WERI-Rb-1 (cell line): ENCODE results near the gene DRD4.
A peak's percentile ranks its signal among the peaks of the same experiment; 100 is the strongest.

Experiments
- DNase-seq: peaks from one replicate; pipeline ENCODE4 v3.0.0-alpha.2; 2020
- H3K27ac ChIP-seq: fragments of 250-450 bp; sonication (Bioruptor Pico); 2 replicates; pipeline ENCODE4 v1.5.1; 2020; ENCODE audit warnings: mild to moderate bottlenecking, moderate library complexity
- H3K27me3 ChIP-seq: fragments of 250-450 bp; sonication (Bioruptor Pico); 2 replicates; pipeline ENCODE4 v1.5.1; 2021; ENCODE audit warnings: mild to moderate bottlenecking, low read depth, moderate library complexity; ENCODE audit not compliant: insufficient read depth, severe bottlenecking
- H3K36me3 ChIP-seq: fragments of 250-450 bp; sonication (Bioruptor Pico); 2 replicates; pipeline ENCODE4 v1.5.1; 2020; ENCODE audit warnings: mild to moderate bottlenecking, moderate library complexity
- H3K4me3 ChIP-seq: 2 replicates; pipeline ENCODE4 v1.5.1; 2011; ENCODE audit warnings: low read depth, mild to moderate bottlenecking, control low read depth, low read length
- H3K9me3 ChIP-seq: fragments of 250-450 bp; sonication (Bioruptor Pico); 2 replicates; pipeline ENCODE4 v1.5.1; 2021; ENCODE audit warnings: mild to moderate bottlenecking, moderate library complexity; ENCODE audit not compliant: severe bottlenecking
- TF ChIP-seq, protein P1 (sequence below): IDR thresholded peaks from 2 replicates; pipeline ENCODE4 v1.5.1; 2011; ENCODE audit warnings: low read depth, mild to moderate bottlenecking, control low read depth, inconsistent platforms, low read length

The DRD4 gene

DNA sequence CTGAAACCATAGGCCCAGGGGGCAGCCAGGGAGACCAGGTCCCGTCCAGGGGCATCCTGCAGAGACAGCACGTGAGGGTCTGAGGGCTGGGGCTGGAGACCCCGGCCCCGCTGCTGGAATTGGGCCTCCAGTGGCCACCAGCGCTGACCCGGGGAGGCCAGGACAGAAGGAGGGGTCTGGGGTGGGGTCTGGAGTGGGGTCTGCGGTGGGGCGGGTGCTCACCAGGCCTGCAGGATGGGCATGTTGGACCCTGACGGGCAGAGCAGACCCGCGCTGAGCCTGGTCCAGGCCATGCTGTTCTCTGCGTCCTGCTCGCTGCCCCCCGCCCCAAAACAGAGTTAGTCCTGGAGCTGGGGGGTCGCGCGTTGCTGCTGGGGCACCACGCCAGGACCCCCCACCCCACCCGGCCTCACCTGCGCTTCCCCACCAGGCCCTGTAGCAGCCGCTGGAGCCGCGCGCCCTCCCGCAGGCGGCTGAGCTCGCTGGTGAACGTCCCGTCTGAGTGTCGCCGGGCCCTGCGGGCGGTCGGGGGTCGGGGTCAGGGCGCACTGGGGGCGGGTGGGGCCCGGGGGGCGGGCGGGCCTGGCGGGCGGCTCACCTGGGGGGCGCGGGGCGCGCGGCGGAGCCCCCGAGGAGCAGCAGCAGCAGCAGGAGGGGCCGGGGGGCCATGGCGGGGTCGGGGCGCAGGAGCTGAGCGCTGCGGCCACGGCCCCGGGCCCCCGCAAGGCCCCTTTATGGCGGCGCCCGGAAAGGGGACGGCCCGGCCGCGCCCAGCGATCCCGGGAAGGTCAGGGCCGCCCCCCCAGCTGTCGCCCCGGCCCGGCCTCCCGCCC is 10.4 kb upstream of the DRD4 start, which contains the start of gene SCT:
Gene SCT (minus strand): TSS at position 707 of the 833 bp plus-strand sequence. CDS start 38 bp downstream, at position 669.
- DNase-seq: peak; percentile 6
- Histone ChIP-seq H3K9me3 (no peaks in the 10 kb centered on the region), H3K36me3 (no peaks in the 10 kb centered on the region; the same call in 1 of the 2 replicates), H3K27ac (no peak within 1 kb of the TSS), H3K4me3 (no peak within 1 kb of the TSS), H3K27me3 (no peaks in the 10 kb centered on the region)
- TF ChIP-seq, protein P1, sequence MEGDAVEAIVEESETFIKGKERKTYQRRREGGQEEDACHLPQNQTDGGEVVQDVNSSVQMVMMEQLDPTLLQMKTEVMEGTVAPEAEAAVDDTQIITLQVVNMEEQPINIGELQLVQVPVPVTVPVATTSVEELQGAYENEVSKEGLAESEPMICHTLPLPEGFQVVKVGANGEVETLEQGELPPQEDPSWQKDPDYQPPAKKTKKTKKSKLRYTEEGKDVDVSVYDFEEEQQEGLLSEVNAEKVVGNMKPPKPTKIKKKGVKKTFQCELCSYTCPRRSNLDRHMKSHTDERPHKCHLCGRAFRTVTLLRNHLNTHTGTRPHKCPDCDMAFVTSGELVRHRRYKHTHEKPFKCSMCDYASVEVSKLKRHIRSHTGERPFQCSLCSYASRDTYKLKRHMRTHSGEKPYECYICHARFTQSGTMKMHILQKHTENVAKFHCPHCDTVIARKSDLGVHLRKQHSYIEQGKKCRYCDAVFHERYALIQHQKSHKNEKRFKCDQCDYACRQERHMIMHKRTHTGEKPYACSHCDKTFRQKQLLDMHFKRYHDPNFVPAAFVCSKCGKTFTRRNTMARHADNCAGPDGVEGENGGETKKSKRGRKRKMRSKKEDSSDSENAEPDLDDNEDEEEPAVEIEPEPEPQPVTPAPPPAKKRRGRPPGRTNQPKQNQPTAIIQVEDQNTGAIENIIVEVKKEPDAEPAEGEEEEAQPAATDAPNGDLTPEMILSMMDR: no peak

DNA sequence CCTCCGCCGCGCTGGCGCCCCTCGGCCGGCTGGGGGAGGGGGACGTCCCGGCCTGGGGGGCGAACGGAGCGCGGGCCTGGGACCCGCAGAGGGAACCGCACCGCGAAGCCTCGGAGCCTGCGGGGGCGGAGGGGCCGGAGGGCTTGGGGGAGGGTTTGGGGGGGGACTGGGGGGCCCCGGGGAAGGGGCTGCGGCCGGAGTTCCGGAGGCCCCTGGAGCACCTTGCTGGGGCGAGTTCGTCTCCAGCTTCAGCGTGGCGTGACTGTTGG is 9.8 kb upstream of the DRD4 start:
- Histone ChIP-seq H3K27me3 (no peaks in the 10 kb centered on the region), H3K4me3 (no peak overlapping the region), H3K27ac (no peak overlapping the region), H3K9me3 (no peaks in the 10 kb centered on the region), H3K36me3 (no peaks in the 10 kb centered on the region; the same call in 1 of the 2 replicates)
- TF ChIP-seq, protein P1: no peak
- DNase-seq: no peak

DNA sequence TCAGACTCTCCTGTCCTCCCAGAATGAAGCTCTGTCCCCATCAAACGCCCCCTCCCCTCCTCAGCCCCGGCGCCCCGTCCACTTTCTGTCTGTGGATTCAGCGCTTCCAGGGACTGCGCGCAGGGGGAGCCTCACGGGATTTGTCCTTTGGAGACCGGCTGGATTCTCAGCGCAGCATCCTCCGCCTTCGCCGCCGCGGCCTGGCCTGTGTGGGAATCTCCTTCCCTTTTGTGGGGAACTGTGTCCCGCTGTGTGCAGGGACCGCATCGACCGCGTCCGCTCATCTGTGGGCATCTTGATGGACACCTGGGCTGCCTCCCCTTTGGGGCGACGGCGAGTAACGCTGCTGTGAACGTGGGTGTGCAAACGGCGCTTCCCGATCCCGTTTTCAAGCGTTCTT is 9.0 kb upstream of the DRD4 start:
- Histone ChIP-seq H3K27ac (no peak overlapping the region), H3K9me3 (no peaks in the 10 kb centered on the region), H3K36me3 (no peaks in the 10 kb centered on the region), H3K4me3 (no peak overlapping the region), H3K27me3 (no peaks in the 10 kb centered on the region)
- TF ChIP-seq, protein P1: no peak
- DNase-seq: peak; percentile 7

DNA sequence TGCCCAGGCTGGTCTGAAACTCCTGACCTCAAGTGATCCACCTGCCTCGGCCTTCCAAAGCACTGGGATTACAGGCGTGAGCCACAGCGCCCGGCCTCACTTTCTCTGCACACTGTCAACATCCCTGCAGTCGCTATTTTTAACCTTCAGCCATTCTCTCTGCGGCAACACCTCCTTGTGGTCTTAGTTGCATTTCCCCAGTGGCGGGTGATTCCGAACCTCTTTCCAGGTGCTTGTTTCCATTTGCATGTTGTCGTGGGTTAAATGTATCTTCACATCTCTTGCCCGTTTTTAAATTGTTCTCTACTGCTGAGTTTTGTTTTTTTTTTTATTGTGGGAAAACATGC is 7.9 kb upstream of the DRD4 start:
- peak; percentile 70 for DNase-seq
- no peaks in the 10 kb centered on the region for H3K36me3 ChIP-seq
- H3K4me3 ChIP-seq: no peak overlapping the region
- no peaks in the 10 kb centered on the region for H3K27me3 ChIP-seq
- no peak overlapping the region for H3K27ac ChIP-seq
- H3K9me3 ChIP-seq: no peaks in the 10 kb centered on the region
- TF ChIP-seq, protein P1: peak; percentile 41

DNA sequence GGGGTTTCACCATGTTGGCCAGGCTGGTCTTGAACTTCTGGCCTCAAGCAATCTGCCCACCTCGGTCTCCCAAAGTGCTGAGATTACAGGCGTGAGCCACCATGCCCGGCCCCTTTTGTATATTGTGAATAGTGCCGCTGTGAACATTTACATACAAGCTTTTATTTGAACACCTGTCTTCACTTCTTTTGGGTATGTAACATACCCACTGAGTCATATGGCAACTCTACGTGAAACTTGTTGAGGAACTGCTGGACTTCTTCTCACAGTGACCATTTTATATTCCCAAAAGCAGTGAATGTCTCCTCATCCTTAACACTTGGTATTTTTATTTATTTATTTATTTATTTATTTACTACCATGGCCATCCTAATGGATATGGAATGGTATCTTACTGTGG is 6.2 kb upstream of the DRD4 start:
- no peak for DNase-seq
- H3K36me3 ChIP-seq: no peaks in the 10 kb centered on the region; the same call in 1 of the 2 replicates
- H3K9me3 ChIP-seq: no peaks in the 10 kb centered on the region

More for the DNA sequence above, 6.2 kb upstream of the DRD4 start:
- no peak overlapping the region for H3K27ac ChIP-seq
- H3K4me3 ChIP-seq: no peak overlapping the region
- no peaks in the 10 kb centered on the region for H3K27me3 ChIP-seq
- TF ChIP-seq, protein P1: no peak
